ENCODE data around the gene CASP5. TPM values are rescaled to one million over a fixed set of nuclear protein-coding genes. Genes with fewer than 3 reads are reported as not detected.

The CASP5 gene
- total and polyA plus RNA-seq, 4 donors = 0.41 to 16.3 (median 1.8) TPM

DNA sequence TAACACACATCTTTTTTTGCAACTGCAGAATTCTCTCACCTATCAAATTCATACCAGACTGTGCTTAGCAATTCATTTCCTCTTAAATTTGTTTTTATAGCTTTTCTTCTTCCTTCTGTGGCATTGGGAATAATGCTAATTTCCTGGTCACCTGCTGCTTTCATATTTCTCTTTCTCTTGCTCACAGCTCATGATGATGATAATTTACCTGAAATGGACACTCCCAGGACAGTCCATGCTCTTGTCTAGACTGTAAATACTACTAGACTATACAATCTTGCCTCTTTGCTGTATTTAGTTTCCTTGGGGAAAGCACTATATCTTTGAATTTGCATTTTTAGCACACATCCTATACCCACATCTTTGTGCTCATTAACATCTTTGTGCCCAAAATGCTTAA, 15.5 kb downstream of the CASP5 start:
- no peaks in the 10 kb centered on the region for H3K36me3 ChIP-seq (ENCODE audit: control insufficient read depth in 4 of 4, insufficient read depth in 4 of 4, low read length in 4 of 4)
- peaks cover 0 to 2% (median 0%) of the 10 kb centered on the region in 5 donors for H3K4me1 ChIP-seq (ENCODE audit: control insufficient read depth in 5 of 5, insufficient read depth in 5 of 5, low read length in 5 of 5)
- H3K27ac ChIP-seq (ENCODE audit: low read depth in 1 of 2, low read length in 1 of 2) = no peak overlapping the region
- H3K27me3 ChIP-seq (ENCODE audit: control insufficient read depth in 3 of 3, insufficient read depth in 3 of 3, low read length in 2 of 3) = no peaks in the 10 kb centered on the region
- ATAC-seq (ENCODE audit: insufficient read depth, low FRiP score) (no peak), DNase-seq (no peak)
- no peaks in the 10 kb centered on the region for H3K9me3 ChIP-seq (ENCODE audit: control insufficient read depth in 4 of 4, insufficient read depth in 3 of 4, low read length in 3 of 4)
- no peak overlapping the region for H3K4me3 ChIP-seq
- TF ChIP-seq, protein P1, sequence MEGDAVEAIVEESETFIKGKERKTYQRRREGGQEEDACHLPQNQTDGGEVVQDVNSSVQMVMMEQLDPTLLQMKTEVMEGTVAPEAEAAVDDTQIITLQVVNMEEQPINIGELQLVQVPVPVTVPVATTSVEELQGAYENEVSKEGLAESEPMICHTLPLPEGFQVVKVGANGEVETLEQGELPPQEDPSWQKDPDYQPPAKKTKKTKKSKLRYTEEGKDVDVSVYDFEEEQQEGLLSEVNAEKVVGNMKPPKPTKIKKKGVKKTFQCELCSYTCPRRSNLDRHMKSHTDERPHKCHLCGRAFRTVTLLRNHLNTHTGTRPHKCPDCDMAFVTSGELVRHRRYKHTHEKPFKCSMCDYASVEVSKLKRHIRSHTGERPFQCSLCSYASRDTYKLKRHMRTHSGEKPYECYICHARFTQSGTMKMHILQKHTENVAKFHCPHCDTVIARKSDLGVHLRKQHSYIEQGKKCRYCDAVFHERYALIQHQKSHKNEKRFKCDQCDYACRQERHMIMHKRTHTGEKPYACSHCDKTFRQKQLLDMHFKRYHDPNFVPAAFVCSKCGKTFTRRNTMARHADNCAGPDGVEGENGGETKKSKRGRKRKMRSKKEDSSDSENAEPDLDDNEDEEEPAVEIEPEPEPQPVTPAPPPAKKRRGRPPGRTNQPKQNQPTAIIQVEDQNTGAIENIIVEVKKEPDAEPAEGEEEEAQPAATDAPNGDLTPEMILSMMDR (IDR thresholded peaks at IDR 0.05; ENCODE audit: control extremely low read depth, extremely low read depth) = no peak
- H3K9ac ChIP-seq (ENCODE audit: insufficient read depth in 1 of 2, low read length in 2 of 2) = no peak overlapping the region

DNA sequence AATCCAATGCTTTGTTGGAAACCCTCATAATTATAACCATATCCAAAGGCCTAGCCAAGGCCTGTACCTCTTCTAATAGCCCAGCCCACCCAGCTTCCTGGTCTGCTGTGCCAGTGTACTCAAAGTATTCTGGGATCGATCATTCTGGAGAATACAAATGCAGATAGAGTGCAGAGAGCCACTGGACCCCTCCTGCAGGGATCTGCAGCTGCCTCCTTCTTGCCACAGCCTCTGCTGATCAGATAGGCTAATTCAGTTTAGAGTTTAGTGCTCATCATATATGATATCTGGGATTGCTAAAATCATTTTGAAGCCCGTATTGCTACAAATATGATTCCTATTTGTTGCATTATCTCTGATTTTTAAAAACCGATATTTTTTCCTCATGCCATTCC, 17.5 kb downstream of the CASP5 start:
- TF ChIP-seq, protein P1 (IDR thresholded peaks at IDR 0.05; ENCODE audit: control extremely low read depth, extremely low read depth) = no peak
- no peak for ATAC-seq (ENCODE audit: insufficient read depth, low FRiP score)
- 86 to 88% methylated on average over 3 of the region's 3 CpGs for WGBS, 2 donors
- H3K4me3 ChIP-seq = no peak overlapping the region
- no peaks in the 10 kb centered on the region for H3K9me3 ChIP-seq (ENCODE audit: control insufficient read depth in 4 of 4, insufficient read depth in 3 of 4, low read length in 3 of 4)
- H3K36me3 ChIP-seq (ENCODE audit: control insufficient read depth in 4 of 4, insufficient read depth in 4 of 4, low read length in 4 of 4) = no peaks in the 10 kb centered on the region
- no peaks in the 10 kb centered on the region for H3K27me3 ChIP-seq (ENCODE audit: control insufficient read depth in 3 of 3, insufficient read depth in 3 of 3, low read length in 2 of 3)
- H3K4me1 ChIP-seq (ENCODE audit: control insufficient read depth in 5 of 5, insufficient read depth in 5 of 5, low read length in 5 of 5) = peaks cover 0 to 2% (median 0%) of the 10 kb centered on the region in 5 donors
- no peak for DNase-seq
- no peak overlapping the region for H3K9ac ChIP-seq (ENCODE audit: insufficient read depth in 1 of 2, low read length in 2 of 2)
- H3K27ac ChIP-seq (ENCODE audit: low read depth in 1 of 2, low read length in 1 of 2) = no peak overlapping the region

GRCh38 chr11:105004021-105004420, 18.9 kb downstream of the CASP5 start:
- 59 to 86% methylated on average over 3 of the region's 3 CpGs for WGBS, 2 donors
- TF ChIP-seq, protein P1 (IDR thresholded peaks at IDR 0.05; ENCODE audit: control extremely low read depth, extremely low read depth) = no peak
- DNase-seq (no peak), ATAC-seq (ENCODE audit: insufficient read depth, low FRiP score) (no peak)
- Histone ChIP-seq H3K27me3 (ENCODE audit: control insufficient read depth in 3 of 3, insufficient read depth in 3 of 3, low read length in 2 of 3) (no peaks in the 10 kb centered on the region), H3K4me1 (ENCODE audit: control insufficient read depth in 5 of 5, insufficient read depth in 5 of 5, low read length in 5 of 5) (peaks cover 0 to 2% (median 0%) of the 10 kb centered on the region in 5 donors), H3K36me3 (ENCODE audit: control insufficient read depth in 4 of 4, insufficient read depth in 4 of 4, low read length in 4 of 4) (no peaks in the 10 kb centered on the region), H3K9ac (ENCODE audit: insufficient read depth in 1 of 2, low read length in 2 of 2) (no peak overlapping the region), H3K9me3 (ENCODE audit: control insufficient read depth in 4 of 4, insufficient read depth in 3 of 4, low read length in 3 of 4) (no peaks in the 10 kb centered on the region), H3K27ac (ENCODE audit: low read depth in 1 of 2, low read length in 1 of 2) (no peak overlapping the region), H3K4me3 (no peak overlapping the region)

DNA sequence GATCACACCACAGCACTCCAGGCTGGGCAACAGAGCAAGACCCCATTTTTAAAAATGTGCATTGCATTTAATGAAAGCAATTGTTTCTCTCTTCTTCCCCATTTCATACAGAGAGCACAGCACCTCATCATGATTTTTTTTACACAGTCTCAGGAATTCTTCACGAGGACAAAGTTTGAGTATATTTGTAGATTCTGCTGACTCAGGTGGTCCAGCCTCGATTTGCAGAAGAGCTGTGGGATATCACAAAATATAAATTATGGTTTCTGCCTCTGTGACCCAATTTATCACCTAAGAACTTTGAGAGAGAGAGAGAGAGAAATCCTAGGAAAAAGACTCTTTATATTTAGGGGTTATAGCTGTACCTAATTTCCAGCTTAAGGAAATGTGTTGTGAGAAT, 19.8 kb downstream of the CASP5 start:
- no peak for ATAC-seq (ENCODE audit: insufficient read depth, low FRiP score)
- H3K36me3 ChIP-seq (ENCODE audit: control insufficient read depth in 4 of 4, insufficient read depth in 4 of 4, low read length in 4 of 4) = no peaks in the 10 kb centered on the region

More for the DNA sequence above, 19.8 kb downstream of the CASP5 start:
- Histone ChIP-seq H3K4me1 (ENCODE audit: control insufficient read depth in 5 of 5, insufficient read depth in 5 of 5, low read length in 5 of 5) (peaks cover 0 to 2% (median 0%) of the 10 kb centered on the region in 5 donors), H3K4me3 (no peak overlapping the region), H3K27ac (ENCODE audit: low read depth in 1 of 2, low read length in 1 of 2) (no peak overlapping the region), H3K27me3 (ENCODE audit: control insufficient read depth in 3 of 3, insufficient read depth in 3 of 3, low read length in 2 of 3) (no peaks in the 10 kb centered on the region), H3K9ac (ENCODE audit: insufficient read depth in 1 of 2, low read length in 2 of 2) (no peak overlapping the region), H3K9me3 (ENCODE audit: control insufficient read depth in 4 of 4, insufficient read depth in 3 of 4, low read length in 3 of 4) (no peaks in the 10 kb centered on the region)
- no peak for DNase-seq
- TF ChIP-seq, protein P1 (IDR thresholded peaks at IDR 0.05; ENCODE audit: control extremely low read depth, extremely low read depth) = no peak
- 79 to 85% methylated on average over 2 of the region's 2 CpGs for WGBS, 2 donors

Measured in lung (tissue), 12 donors.